ENCODE data around the gene PSMA3.

PSMA3 gene

GRCh38 chr14:58244556-58245387, at the start of gene PSMA3:
Gene PSMA3, plus strand, starts transcription at chr14:58244843. Its CDS starts 78 bp downstream, at chr14:58244921.
- TF ChIP-seq JUND (IDR thresholded peaks at IDR 0.05; ENCODE audit: low read depth), result no peak
- DNase-seq (ENCODE audit: low read depth in 1 of 2, low spot score in 1 of 2), result peak; percentile 91 to 99
- in situ Hi-C loops (cut with HindIII; ENCODE audit: low pct_unique_long_range_greater_than_20kb, low sequenced_read_pairs), result no loop called here

- DNase-seq (ENCODE audit: low read depth in 1 of 2, low spot score in 1 of 2), result no peak
- no peak for TF ChIP-seq JUND (IDR thresholded peaks at IDR 0.05; ENCODE audit: low read depth)
- in situ Hi-C loops (cut with HindIII; ENCODE audit: low pct_unique_long_range_greater_than_20kb, low sequenced_read_pairs), result no loop called here
Observed at GRCh38 chr14:58196198-58196597, 48.4 kb upstream of the PSMA3 start.

DNA sequence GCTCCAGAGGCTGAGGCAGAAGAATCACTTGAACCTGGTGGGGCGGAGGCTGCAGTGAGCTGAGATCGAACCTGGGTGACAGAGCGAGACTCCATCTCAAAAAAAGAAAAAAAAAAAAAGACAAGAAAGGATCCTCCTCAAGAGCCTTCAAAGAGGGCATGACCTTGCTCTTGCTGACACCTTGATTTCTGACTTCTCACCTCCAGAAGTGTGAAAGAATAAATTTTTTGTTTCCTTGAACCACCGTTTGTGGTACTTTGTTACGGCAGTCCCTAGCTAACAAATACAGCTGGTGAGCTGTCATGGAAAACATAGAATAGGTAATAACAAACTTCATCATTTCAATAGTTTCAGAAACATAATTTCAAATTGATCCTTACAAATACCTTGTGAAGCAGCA, 46.6 kb upstream of the PSMA3 start:
- DNase-seq (ENCODE audit: low read depth in 1 of 2, low spot score in 1 of 2), result no peak

DNA sequence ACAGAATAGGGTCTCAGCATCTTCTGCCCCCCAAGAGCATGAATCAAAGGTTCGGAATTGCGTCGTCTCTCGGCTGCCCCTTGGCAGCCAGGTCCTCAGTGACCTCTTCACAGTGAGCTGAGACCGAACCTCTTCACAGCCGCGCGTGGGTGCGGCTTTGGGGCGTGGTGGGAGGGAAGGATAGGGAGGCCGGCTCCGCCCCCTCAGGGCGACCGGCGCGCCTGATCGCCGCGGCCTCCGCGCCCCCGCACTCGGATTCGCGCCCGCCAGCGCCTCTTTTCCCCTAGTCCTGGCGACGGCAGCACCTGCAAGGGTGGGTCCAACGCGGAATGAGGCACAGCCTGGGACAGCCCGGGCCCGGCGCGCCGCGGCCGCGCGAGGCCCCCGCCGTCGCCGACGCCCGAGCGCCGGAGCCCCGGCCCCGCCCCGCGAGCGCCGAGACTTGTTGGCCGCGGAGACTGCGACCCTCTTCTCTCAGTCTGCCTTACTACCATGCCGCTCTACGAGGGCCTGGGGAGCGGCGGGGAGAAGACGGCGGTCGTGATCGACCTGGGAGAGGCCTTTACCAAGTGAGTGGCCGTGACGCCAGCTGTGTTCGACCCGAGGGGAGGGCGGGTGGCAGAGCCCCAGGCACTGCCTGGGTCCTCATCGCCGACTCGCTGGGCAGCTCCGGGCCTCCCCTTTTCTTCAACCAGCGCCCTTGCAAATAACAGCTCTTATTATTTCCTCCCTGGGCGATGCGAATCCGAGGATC, 44.7 kb upstream of the PSMA3 start, which contains the start of gene ACTR10:
Gene ACTR10 (plus strand): TSS at position 424 of the 754 bp plus-strand sequence. CDS start 69 bp downstream, at position 493.
- in situ Hi-C loops (cut with HindIII; ENCODE audit: low pct_unique_long_range_greater_than_20kb, low sequenced_read_pairs), result no loop called here
- peak; percentile 81 to 90 for DNase-seq (ENCODE audit: low read depth in 1 of 2, low spot score in 1 of 2)
- TF ChIP-seq JUND (IDR thresholded peaks at IDR 0.05; ENCODE audit: low read depth), result no peak

More for the DNA sequence above, 46.6 kb upstream of the PSMA3 start:
- in situ Hi-C loops (cut with HindIII; ENCODE audit: low pct_unique_long_range_greater_than_20kb, low sequenced_read_pairs), result no loop called here
- TF ChIP-seq JUND (IDR thresholded peaks at IDR 0.05; ENCODE audit: low read depth), result no peak

GRCh38 chr14:58200480-58200841, 44.2 kb upstream of the PSMA3 start:
- no peak for DNase-seq (ENCODE audit: low read depth in 1 of 2, low spot score in 1 of 2)
- in situ Hi-C loops (cut with HindIII; ENCODE audit: low pct_unique_long_range_greater_than_20kb, low sequenced_read_pairs), result no loop called here

DNA sequence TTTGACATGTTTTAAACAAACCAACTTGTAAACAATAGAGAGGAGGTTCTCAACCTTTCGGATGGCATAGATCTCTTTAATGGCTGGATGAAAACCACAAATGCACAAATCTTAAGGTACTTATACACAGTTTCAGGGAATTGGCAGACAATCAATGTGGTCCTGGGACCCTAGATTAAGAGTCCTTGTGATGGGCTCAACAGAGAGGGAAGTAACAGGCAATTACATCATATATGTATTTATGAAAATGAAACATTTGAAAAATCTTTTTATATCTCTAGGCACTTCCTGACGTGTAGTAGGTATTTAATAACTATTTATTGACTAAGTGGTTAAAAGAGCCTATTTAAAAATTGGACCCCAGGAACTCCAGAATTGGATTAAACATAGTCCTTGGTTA, 43.8 kb upstream of the PSMA3 start:
- no peak for TF ChIP-seq JUND (IDR thresholded peaks at IDR 0.05; ENCODE audit: low read depth)
- in situ Hi-C loops (cut with HindIII; ENCODE audit: low pct_unique_long_range_greater_than_20kb, low sequenced_read_pairs), result no loop called here
- DNase-seq (ENCODE audit: low read depth in 1 of 2, low spot score in 1 of 2), result no peak

More at GRCh38 chr14:58200480-58200841, 44.2 kb upstream of the PSMA3 start:
- no peak for TF ChIP-seq JUND (IDR thresholded peaks at IDR 0.05; ENCODE audit: low read depth)

- DNase-seq (ENCODE audit: low read depth in 1 of 2, low spot score in 1 of 2), result no peak
- in situ Hi-C loops (cut with HindIII; ENCODE audit: low pct_unique_long_range_greater_than_20kb, low sequenced_read_pairs), result no loop called here
- no peak for TF ChIP-seq JUND (IDR thresholded peaks at IDR 0.05; ENCODE audit: low read depth)
Observed at GRCh38 chr14:58213176-58213575, 31.5 kb upstream of the PSMA3 start.

GRCh38 chr14:58215191-58215914, 29.3 kb upstream of the PSMA3 start:
- DNase-seq (ENCODE audit: low read depth in 1 of 2, low spot score in 1 of 2), result no peak
- no peak for TF ChIP-seq JUND (IDR thresholded peaks at IDR 0.05; ENCODE audit: low read depth)
- in situ Hi-C loops (cut with HindIII; ENCODE audit: low pct_unique_long_range_greater_than_20kb, low sequenced_read_pairs), result no loop called here

DNA sequence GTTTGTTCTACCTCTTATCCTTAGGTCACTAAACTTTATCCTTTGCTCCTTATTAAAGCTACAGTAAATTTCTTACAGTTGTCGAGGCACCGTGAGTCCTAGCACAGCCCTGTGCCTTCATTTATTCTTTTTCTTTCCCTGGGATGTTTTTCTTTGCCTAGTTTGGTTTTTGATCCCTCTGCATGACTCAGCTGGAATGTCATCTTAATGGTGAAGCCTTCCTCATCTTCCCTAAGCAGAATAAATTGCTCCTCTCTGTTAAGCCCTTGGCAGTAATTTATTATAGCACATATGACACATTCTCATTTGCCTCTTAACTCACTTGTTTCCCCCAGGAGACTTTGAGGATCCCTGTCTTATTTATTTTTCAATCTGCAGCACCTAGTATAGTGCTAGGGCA, 28.1 kb upstream of the PSMA3 start:
- DNase-seq (ENCODE audit: low read depth in 1 of 2, low spot score in 1 of 2), result no peak
- in situ Hi-C loops (cut with HindIII; ENCODE audit: low pct_unique_long_range_greater_than_20kb, low sequenced_read_pairs), result no loop called here
- no peak for TF ChIP-seq JUND (IDR thresholded peaks at IDR 0.05; ENCODE audit: low read depth)

DNA sequence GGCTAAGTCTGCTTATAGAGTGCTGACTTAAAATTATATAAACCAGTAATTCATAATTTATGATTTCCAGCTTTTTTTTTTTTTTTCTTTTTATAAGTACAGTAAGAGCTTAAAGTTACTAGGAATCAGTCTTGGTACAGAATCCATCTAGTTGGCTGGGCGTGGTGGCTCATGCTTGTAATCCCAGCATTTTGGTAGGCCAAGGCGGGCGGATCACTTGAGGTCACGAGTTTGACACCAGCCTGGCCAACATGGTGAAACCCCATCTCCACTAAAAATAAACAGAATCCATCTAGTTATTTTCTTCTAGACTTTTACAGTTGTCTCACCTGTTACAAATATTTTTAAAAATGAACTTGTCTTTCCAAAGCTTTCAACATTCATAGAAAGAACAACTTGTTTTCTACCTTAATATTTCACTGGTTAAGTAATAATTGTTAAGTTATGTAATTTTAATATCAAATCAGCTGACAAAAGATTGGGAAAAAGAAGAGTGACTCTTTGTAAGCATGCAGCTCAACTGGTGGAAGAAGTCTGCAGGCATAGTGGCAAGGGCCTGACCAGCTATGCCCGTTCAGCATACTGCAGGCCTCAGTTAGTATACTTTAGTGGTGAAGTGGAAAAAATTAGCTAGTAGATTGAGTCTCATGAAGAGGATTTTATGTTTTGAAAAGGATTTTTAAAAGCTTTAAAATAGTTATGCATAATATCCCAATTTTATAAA, 17.4 kb upstream of the PSMA3 start:
- in situ Hi-C loops (cut with HindIII; ENCODE audit: low pct_unique_long_range_greater_than_20kb, low sequenced_read_pairs), result no loop called here
- TF ChIP-seq JUND (IDR thresholded peaks at IDR 0.05; ENCODE audit: low read depth), result no peak
- no peak for DNase-seq (ENCODE audit: low read depth in 1 of 2, low spot score in 1 of 2)

- in situ Hi-C loops (cut with HindIII; ENCODE audit: low pct_unique_long_range_greater_than_20kb, low sequenced_read_pairs), result no loop called here
- no peak for DNase-seq (ENCODE audit: low read depth in 1 of 2, low spot score in 1 of 2)
- no peak for TF ChIP-seq JUND (IDR thresholded peaks at IDR 0.05; ENCODE audit: low read depth)
Observed at GRCh38 chr14:58238252-58239243, 6.1 kb upstream of the PSMA3 start.
